ENCODE data around the gene UBE2E2.

The UBE2E2 gene

GRCh38 chr3:23440416-23441294 lies 237.5 kb downstream of the UBE2E2 start:
- DNase-seq (ENCODE audit: low spot score): no peak

- DNase-seq (ENCODE audit: low spot score): no peak
Measured at GRCh38 chr3:23442598-23443383, 239.7 kb downstream of the UBE2E2 start.

GRCh38 chr3:23444386-23444785 lies 241.3 kb downstream of the UBE2E2 start:
- DNase-seq (ENCODE audit: low spot score): no peak

GRCh38 chr3:23446301-23446700 lies 243.2 kb downstream of the UBE2E2 start:
- DNase-seq (ENCODE audit: low spot score): no peak

DNA sequence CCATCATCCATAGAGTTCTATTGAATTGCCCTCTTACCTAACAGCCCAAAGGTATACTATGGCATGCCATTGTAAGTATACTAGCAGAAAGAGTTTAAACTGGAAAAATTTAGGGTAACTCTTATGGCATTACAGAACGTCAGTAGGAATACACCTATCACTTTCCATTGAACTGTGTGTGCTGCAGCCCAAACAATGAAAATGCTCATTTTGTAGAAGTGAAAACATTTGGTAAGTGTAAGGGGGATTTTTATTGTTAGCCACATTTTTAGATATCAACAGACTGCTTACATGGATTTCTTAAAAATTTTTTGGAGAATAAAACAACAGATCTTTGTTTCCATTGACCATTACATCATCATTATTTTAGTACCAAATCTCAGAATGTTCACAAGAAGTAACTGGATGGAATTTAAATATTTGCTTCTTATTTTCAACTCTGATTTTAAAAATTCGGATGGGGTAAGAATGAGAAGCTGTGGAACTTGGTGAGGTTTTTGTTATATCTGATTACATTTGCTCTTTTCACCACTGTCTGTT lies 245.9 kb downstream of the UBE2E2 start:
- DNase-seq (ENCODE audit: low spot score): no peak

DNA sequence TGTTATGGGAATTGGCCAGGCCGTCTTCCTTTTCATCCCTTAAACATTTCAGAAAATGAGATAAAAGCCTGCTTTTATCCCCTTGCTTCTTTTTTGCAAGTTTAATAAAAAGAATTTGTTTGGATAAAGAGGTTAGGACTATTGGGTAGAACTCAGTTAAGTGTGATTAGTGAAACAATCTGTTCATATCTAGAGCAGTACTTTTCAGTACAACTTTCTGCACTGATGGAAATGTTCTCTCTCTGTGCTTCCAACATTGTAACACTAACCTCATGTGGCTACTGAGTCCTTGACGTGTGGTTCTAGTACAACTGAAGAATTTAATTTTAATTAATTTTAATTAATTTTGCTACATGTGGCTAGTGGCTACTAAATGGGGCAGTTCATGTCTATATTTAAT lies 246.9 kb downstream of the UBE2E2 start:
- DNase-seq (ENCODE audit: low spot score): no peak

DNA sequence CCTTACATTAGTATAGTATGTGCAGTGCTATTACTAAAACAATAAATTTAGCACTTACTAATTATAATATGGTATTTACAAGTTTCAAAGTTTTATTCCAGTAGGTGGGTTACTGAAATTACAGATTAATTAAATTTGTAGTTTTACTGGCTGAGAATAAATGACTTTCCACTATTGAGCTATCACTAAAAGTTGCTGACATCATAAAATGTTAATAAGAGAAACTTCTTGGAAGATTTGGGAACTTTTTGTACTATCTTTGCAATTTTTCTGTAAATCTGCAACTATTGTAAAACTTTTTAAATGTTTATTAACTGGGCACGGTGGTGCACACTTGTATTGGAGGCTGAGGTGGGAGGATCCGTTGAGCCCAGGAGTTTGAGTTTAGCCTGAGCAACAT lies 247.7 kb downstream of the UBE2E2 start:
- no peak for DNase-seq (ENCODE audit: low spot score)

GRCh38 chr3:23452408-23452807 lies 249.3 kb downstream of the UBE2E2 start:
- DNase-seq (ENCODE audit: low spot score): no peak

DNA sequence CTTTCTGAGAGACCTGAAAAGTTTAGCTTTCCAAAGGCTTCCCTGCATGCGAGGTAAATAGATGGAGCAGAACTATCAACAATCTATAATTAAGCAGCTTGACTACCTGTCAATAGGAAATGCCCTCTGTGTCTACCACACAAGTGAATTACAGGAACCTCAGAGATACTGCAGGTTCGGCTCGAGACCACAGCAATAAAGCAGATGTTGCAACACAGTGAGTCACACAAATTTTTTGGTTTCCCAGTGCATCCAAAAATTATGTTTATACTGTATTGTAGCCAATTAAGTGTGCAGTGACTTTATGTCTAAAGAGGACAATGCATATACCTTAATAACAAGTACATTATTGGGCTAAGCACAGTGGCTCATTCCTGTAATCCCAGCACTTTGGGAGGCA lies 252.0 kb downstream of the UBE2E2 start:
- DNase-seq (ENCODE audit: low spot score): no peak

DNA sequence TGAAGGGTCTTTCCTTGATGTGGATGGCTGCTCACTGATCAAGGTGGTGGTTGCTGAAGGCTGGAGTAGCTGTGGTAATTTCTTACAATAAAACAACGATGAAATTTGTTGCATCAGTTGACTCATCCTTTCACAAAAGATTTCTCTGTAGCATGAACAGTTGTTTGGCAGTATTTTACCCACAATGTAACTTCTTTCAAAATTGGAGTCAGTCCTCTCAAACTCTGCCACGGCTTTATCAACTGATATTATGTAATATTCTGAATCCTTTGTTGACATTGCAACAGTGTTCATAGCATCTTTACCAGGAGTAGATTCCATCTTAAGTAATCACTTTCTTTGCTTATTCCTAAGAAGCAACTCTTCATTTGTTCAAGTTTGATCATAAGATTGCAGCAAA lies 252.6 kb downstream of the UBE2E2 start:
- DNase-seq (ENCODE audit: low spot score): no peak

DNA sequence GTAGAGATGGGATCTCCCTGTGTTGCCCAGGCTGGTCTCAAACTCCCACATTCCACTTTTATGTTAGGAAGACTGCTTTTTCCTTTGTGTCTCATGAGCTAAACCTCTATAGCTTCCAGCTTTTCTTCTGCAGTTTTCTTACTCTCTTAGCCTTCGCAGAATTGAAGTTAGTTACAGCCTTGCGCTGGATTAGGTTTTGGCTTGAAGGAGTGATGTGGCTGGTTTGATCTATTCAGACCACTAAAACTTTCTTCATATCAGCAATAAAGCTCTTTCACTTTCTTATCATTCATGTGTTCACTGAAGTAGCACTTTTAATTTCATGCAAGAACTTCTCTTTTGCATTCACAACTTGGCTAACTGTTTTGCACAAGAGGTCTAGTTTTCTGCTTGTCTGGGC lies 254.6 kb downstream of the UBE2E2 start:
- no peak for DNase-seq (ENCODE audit: low spot score)

- no peak for DNase-seq (ENCODE audit: low spot score)
Measured at GRCh38 chr3:23459465-23459864, 256.3 kb downstream of the UBE2E2 start.

- no peak for DNase-seq (ENCODE audit: low spot score)
Measured at GRCh38 chr3:23459889-23460546, 256.9 kb downstream of the UBE2E2 start.

- no peak for DNase-seq (ENCODE audit: low spot score)
Measured at GRCh38 chr3:23461069-23461468, 257.9 kb downstream of the UBE2E2 start.

- no peak for DNase-seq (ENCODE audit: low spot score)
Measured at GRCh38 chr3:23463791-23464190, 260.7 kb downstream of the UBE2E2 start.

GRCh38 chr3:23465569-23465968 lies 262.4 kb downstream of the UBE2E2 start:
- no peak for DNase-seq (ENCODE audit: low spot score)

GRCh38 chr3:23468203-23468602 lies 265.1 kb downstream of the UBE2E2 start:
- no peak for DNase-seq (ENCODE audit: low spot score)

DNA sequence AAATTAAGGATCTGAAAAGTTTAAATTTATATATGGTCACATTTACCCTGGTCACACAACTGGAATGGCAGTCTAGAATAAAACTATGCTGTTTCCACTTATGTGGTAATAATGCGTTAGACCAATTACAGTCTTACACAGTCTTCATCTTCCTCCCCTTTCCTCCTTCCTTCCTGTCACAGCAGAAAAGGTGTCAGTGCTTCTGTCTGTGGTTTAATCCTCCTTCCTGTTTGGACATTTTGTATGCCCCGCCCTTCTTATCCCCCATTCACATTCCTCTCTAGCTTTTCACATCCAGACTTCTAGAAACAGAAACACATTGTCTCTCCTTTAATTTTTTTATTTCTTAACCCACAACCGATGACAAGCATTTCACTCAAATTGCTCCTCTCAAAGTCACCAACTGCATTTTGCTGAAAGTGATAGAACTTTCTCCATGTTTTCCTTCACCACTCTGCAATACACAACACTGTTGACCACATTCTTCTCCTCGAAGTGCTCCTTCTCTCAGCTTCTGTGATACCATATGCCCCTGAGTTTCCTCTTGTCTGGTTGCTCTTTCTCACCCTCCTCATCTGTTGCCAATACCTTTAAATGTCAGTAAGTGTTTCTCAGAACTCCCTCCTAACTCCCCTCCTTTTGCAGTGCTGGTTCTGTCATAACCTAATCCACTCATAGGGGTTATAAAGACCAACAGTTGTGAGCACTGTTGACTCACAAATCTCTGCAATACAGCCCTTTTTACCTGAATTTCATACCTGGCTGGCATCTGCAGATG lies 271.6 kb downstream of the UBE2E2 start:
- no peak for DNase-seq (ENCODE audit: low spot score)

DNA sequence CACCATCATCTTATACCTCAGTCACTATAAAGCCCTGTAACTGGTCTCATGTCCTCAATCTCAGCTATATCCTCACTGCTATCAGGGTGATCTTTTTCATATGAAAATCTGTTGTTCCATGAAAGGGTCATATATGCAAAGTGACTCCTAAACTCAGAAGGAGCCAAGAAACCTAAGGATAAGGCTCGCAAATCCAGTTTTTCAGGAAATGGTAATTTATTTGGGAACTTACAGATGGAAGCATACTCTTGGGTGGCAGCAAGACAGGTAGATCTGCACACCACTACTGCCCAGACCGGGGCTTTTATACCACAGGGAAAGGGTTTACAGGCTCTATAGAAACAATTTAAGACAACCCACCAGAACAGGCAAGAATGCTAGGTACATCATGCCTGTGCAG lies 272.3 kb downstream of the UBE2E2 start:
- DNase-seq (ENCODE audit: low spot score): no peak

GRCh38 chr3:23479026-23479425 lies 275.9 kb downstream of the UBE2E2 start:
- DNase-seq (ENCODE audit: low spot score): no peak

GRCh38 chr3:23479615-23480328 lies 276.6 kb downstream of the UBE2E2 start:
- DNase-seq (ENCODE audit: low spot score): no peak

Measured in ecto neural progenitor cell (in vitro differentiated cells).